ENCODE measurements around the gene TMPRSS6.

Gene TMPRSS6

DNA sequence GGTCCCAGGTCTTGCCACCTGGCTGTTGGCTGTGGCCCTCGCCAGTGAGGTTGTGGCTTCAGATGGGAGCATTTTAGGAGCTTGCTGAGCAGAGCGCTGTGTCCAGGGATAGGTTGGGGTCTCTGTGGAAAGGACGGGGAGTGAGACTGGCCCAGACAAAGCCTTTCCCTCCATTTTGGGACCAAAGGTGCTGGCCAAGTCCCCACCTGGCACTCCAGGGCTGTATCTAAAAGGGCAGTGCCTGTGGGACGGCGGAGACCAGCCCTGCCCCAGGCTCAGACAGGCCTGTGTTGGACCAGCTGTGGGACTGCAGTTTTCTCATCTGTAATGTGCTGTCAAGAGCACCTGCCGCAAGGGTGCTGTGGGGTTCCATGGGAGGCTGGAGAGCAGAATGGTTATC is 62.9 kb downstream of the TMPRSS6 start:
- no peak for DNase-seq

DNA sequence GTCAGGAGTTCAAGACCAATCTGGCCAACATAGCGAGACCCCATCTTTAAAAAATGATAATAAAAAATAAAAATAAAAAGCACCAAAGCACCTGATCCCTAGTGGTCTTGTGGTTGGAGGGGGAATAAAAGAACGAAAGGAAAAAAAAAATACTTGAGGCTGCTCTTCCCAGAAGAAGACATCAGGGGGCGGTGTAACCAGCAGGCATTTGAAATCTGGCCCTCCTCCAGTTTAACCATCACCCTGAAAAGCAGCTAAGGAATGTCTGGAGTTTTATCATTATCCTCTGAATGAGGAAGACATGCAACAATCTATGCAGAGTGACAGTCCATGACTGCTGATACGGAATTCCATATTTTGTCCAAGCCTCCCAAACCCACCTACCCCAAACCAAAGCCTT is 63.6 kb downstream of the TMPRSS6 start:
- no peak for DNase-seq

- no peak for DNase-seq
Observed at GRCh38 chr22:37044634-37045625, 64.6 kb downstream of the TMPRSS6 start.

- DNase-seq: peak; percentile 43
Observed at GRCh38 chr22:37043828-37044538, 65.5 kb downstream of the TMPRSS6 start.

DNA sequence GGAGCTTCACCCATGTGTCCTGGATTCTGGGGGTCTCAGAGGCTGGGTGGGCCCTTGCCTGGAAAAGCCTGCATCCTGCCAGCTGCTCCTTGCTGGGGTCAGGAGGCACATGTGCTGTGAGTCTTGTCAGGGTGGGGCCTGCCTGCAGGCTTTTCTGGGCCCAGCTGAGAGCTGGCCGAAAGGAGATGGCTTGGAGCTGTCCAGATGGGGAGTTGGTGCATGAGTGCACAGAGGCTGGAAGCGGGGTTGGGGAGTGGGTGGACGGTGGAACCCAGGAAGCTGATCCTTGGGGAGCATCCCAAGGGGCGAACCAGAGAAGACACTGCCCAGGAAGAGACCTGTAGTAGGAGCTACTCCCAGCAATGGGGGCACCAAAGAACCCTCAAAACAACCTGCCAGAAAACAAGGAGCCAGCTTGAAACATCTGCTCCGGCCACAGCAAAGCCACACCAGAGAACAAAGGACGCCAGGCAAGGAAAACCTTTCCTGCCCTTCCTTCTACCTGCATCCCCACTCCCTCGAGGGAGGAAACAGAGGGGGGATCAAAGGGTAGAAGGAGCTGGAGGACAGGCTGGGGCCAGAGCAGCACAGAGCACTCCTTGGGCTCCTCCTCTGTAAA is 66.2 kb downstream of the TMPRSS6 start:
- DNase-seq: no peak

DNA sequence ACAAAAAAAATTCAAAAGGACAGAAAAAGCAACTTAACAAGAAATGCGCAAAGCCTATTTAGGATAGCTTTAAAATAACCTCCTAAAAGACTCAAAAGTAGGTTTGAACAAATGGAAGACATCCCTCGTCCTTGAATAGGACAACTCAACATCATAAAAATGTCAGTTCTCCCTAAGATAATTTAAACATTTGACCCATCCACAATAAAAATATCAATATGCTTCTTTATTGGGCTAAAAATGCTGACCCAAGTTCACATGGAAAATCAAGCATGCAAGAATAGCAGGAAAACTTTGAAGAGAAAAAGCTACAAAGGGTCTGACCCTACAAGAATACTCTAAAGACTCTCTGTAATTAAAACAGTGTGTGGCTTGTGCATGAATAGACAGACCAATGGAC is 70.0 kb downstream of the TMPRSS6 start:
- DNase-seq: no peak

- no peak for DNase-seq
Observed at GRCh38 chr22:37037669-37038068, 71.8 kb downstream of the TMPRSS6 start.

GRCh38 chr22:37036655-37037377 is 72.7 kb downstream of the TMPRSS6 start:
- no peak for DNase-seq

GRCh38 chr22:37033605-37034430 is 75.7 kb downstream of the TMPRSS6 start:
- no peak for DNase-seq

DNA sequence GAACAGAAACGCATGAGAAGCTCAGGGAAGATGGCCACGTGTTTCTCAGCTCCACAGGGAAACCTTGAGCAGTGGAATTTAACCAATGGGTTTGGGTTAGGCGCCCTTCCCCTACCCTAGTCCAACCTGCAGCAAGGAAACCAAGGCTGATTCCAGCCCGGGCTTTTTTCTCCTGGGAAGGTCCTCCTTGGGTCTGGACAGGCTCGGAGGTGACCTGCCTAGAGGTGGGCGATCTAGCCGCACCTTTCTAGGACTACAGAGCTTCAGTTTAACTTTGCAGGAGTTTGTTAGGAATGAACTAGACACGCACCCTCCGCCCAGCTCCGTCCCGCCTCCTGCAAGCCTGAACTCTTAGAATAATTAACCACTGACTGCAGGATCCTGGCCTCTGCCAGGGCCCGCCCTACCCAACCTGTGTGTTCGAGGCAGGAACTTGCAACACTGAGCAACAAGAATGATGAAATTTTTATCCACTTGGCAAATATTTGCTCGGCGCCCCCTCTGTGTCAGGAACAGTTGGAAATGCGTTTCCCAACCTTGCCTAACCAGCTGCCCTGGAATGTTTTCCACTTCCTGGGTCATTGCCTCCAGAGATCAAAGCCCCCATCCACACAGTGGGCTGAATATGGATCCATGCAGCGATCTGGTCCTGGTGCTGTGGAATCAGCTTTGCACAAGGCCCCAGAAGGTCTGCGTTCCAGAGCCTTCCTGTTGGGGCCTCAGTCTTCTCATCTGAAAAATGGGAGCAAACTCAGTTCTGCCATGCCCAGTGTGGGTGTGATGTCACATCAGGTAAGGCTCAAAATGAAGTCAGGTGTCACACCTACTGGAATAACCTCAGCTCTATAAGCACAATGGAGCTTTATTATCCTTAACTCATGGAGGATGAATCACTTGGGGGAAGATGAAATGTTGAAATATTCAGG is 76.7 kb downstream of the TMPRSS6 start:
- peak; percentile 83 for DNase-seq

DNA sequence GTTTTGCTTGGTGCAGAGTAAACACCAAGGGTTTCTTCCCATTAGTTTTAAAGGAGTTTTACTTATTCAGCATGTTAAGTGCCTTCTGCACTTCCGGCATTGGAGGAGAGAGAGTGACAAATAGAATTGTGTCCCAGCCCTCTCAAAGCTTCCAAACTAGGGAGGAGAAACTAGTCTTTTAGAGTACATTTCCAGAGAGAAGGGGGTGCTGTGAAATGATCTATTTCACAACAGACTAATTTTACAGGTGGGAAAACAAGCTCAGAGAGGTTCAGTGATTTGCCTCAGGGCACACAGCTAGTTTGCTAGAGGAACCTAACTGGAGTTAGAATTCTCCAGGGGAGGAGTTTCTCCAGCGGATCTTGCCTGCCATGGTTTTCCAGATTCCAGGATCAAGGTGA is 77.4 kb downstream of the TMPRSS6 start:
- no peak for DNase-seq

GRCh38 chr22:37030560-37031281 is 78.8 kb downstream of the TMPRSS6 start:
- no peak for DNase-seq

DNA sequence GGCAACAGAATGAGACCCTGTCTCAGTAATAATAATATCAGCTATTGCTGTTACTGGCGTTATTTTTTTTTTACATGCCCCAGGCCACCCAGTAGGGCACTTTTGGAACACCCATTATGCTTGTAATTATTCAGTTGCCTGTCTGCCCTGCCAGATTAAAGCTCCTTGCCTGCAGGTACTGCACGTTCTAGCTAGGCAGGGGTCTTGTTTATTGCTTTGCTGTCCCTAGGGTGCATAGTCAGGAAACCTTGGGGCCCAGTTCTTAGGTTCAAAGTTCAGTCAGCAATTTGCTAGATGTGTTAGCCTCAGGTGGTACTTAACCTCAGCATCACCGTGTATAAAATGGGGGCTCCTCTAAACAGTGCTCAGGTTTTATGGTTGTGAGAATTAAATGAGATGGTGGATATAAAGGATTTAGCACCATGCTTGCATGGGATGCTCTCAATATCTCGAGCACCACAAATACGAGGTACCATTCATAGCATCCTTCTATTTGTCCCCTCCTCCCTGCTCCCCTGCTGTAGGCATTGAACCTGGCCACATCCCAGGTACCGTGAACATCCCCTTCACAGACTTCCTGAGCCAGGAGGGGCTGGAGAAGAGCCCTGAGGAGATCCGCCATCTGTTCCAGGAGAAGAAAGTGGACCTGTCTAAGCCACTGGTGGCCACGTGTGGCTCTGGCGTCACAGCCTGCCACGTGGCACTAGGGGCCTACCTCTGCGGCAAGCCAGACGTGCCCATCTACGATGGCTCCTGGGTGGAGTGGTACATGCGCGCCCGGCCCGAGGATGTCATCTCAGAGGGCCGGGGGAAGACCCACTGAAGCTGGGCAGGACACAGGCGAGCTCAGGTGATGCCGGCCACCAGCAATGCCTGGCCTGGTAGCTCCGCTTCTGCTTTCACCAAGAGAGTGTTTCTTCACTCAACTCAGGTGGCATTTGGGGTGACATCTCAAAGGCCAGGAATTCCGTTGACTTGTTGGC is 80.5 kb downstream of the TMPRSS6 start:
- no peak for DNase-seq

GRCh38 chr22:37027556-37027955 is 82.0 kb downstream of the TMPRSS6 start:
- DNase-seq: no peak

DNA sequence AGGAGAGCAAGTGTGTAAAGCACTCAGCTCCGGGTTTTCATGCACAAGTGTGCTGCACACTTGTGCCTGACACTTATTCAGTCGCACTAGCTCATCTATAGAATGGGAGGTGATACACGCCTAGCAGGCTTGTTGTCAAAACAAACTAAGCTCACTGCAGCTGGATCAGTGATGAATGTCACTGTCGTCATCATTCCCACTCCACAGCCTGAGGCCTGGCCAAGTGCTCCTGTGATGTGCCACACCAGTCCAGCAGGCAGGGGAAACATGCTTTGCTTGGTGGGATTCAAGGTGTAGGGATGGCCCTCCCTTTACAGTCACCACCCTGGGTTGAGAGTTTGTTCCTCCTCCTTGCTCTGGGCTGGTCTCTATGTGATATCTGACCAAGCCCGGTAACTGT is 83.2 kb downstream of the TMPRSS6 start:
- DNase-seq: no peak

- no peak for DNase-seq
Observed at GRCh38 chr22:37025500-37026070, 83.9 kb downstream of the TMPRSS6 start.

- no peak for DNase-seq
Observed at GRCh38 chr22:37024339-37025157, 85.0 kb downstream of the TMPRSS6 start.

Data from GF-D8 (cell line).